ENCODE measurements around the gene NMRK1. TPM values are rescaled to one million over a fixed set of nuclear protein-coding genes. Genes with fewer than 3 reads are reported as not detected.

NMRK1 gene
- total RNA-seq, 1 donor from 2014 or later: 3.5 TPM

GRCh38 chr9:75085640-75086039 lies 2.3 kb downstream of the NMRK1 start:
- no peaks in the 10 kb centered on the region for H3K9me3 Mint-ChIP-seq (ENCODE audit: low read depth)

GRCh38 chr9:75084081-75084672 lies 3.8 kb downstream of the NMRK1 start:
- Mint-ChIP-seq H3K9me3 (ENCODE audit: low read depth) (no peaks in the 10 kb centered on the region), H3K4me1 (ENCODE audit: low read depth) (peaks cover 27% of the 10 kb centered on the region), H3K36me3 (ENCODE audit: insufficient read depth) (peaks cover 1% of the 10 kb centered on the region), H3K27me3 (peaks cover 3% of the 10 kb centered on the region), H3K27ac (no peak overlapping the region), H3K4me3 (ENCODE audit: low read depth) (no peak overlapping the region)
- TF ChIP-seq CTCF (IDR thresholded peaks at IDR 0.05; ENCODE audit: unreplicated experiment): no peak
- no peak for DNase-seq (ENCODE audit: low spot score, unreplicated experiment)

More at GRCh38 chr9:75085640-75086039, 2.3 kb downstream of the NMRK1 start:
- Mint-ChIP-seq H3K27me3 (peaks cover 3% of the 10 kb centered on the region), H3K27ac (peak overlapping the region; percentile 77), H3K4me3 (ENCODE audit: low read depth) (no peak overlapping the region), H3K36me3 (ENCODE audit: insufficient read depth) (peaks cover 1% of the 10 kb centered on the region), H3K4me1 (ENCODE audit: low read depth) (peaks cover 32% of the 10 kb centered on the region)
- TF ChIP-seq CTCF (IDR thresholded peaks at IDR 0.05; ENCODE audit: unreplicated experiment): no peak
- DNase-seq (ENCODE audit: low spot score, unreplicated experiment): no peak

- peaks cover 26% of the 10 kb centered on the region for H3K4me1 Mint-ChIP-seq (ENCODE audit: low read depth)
- DNase-seq (ENCODE audit: low spot score, unreplicated experiment): no peak
- no peak overlapping the region for H3K27ac Mint-ChIP-seq
Observed at GRCh38 chr9:75083188-75083970, 4.6 kb downstream of the NMRK1 start.

GRCh38 chr9:75081632-75082031 lies 6.3 kb downstream of the NMRK1 start:
- Mint-ChIP-seq H3K9me3 (ENCODE audit: low read depth) (no peaks in the 10 kb centered on the region), H3K4me3 (ENCODE audit: low read depth) (no peak overlapping the region), H3K27me3 (peaks cover 3% of the 10 kb centered on the region), H3K4me1 (ENCODE audit: low read depth) (peaks cover 23% of the 10 kb centered on the region), H3K36me3 (ENCODE audit: insufficient read depth) (peaks cover 1% of the 10 kb centered on the region), H3K27ac (no peak overlapping the region)
- no peak for DNase-seq (ENCODE audit: low spot score, unreplicated experiment)
- no peak for TF ChIP-seq CTCF (IDR thresholded peaks at IDR 0.05; ENCODE audit: unreplicated experiment)

More at GRCh38 chr9:75083188-75083970, 4.6 kb downstream of the NMRK1 start:
- H3K36me3 Mint-ChIP-seq (ENCODE audit: insufficient read depth): peaks cover 1% of the 10 kb centered on the region
- H3K27me3 Mint-ChIP-seq: peaks cover 3% of the 10 kb centered on the region
- no peaks in the 10 kb centered on the region for H3K9me3 Mint-ChIP-seq (ENCODE audit: low read depth)
- no peak overlapping the region for H3K4me3 Mint-ChIP-seq (ENCODE audit: low read depth)
- no peak for TF ChIP-seq CTCF (IDR thresholded peaks at IDR 0.05; ENCODE audit: unreplicated experiment)

- no peaks in the 10 kb centered on the region for H3K27me3 Mint-ChIP-seq
- no peaks in the 10 kb centered on the region for H3K9me3 Mint-ChIP-seq (ENCODE audit: low read depth)
- H3K36me3 Mint-ChIP-seq (ENCODE audit: insufficient read depth): no peaks in the 10 kb centered on the region
- H3K27ac Mint-ChIP-seq: no peak overlapping the region
- no peak overlapping the region for H3K4me3 Mint-ChIP-seq (ENCODE audit: low read depth)
- no peaks in the 10 kb centered on the region for H3K4me1 Mint-ChIP-seq (ENCODE audit: low read depth)
- TF ChIP-seq CTCF (IDR thresholded peaks at IDR 0.05; ENCODE audit: unreplicated experiment): no peak
- DNase-seq (ENCODE audit: low spot score, unreplicated experiment): no peak
Observed at GRCh38 chr9:75072895-75073294, 15.1 kb downstream of the NMRK1 start.
